HepG2 (cell line): Measurements from ENCODE around the gene FAM234B. TPM values are rescaled to one million over a fixed set of nuclear protein-coding genes. Genes with fewer than 3 reads are reported as not detected.

Experiments used
- AFF4 ChIP-seq: sonication (generic); formaldehyde crosslinking; IDR thresholded peaks from 2 replicates; pipeline ENCODE4 v1.4.0; 2020; ENCODE audit warnings: missing genetic modification reagents
- ATF4 ChIP-seq, 2 experiments: fragments of 450-650 bp in 1 of 2; sonication (generic) in 1 of 2; formaldehyde crosslinking; IDR thresholded peaks; 2 replicates each; pipeline versions ENCODE4 v1.5.0 to v1.8.0; 2020 to 2022; ENCODE audit warnings: mild to moderate bottlenecking in 1 of 2, missing genetic modification reagents in 1 of 2
- ATF7-NPFF ChIP-seq: sonication (generic); formaldehyde crosslinking; IDR thresholded peaks from 2 replicates; pipeline ENCODE4 v1.8.1; 2023; ENCODE audit warnings: mild to moderate bottlenecking, low read depth, missing genetic modification reagents, moderate library complexity
- KDM6A ChIP-seq: IDR thresholded peaks from 2 replicates; pipeline ENCODE4 v1.6.1; 2016; ENCODE audit warnings: low read depth
- LCORL ChIP-seq, 2 experiments: fragments of 450-650 bp in 1 of 2; sonication (generic) in 1 of 2; formaldehyde crosslinking in 1 of 2; IDR thresholded peaks; 2 replicates each; pipeline versions ENCODE4 v1.5.0 to v1.6.1; 2017 to 2020; ENCODE audit warnings: antibody characterized with exemption in 1 of 2, missing genetic modification reagents in 1 of 2
- RBFOX2 ChIP-seq: fragments of 200-400 bp; formaldehyde crosslinking; IDR thresholded peaks from 2 replicates; pipeline ENCODE4 v1.6.1; 2017; ENCODE audit warnings: low read depth, mild to moderate bottlenecking, low read length
- SRSF1 ChIP-seq: fragments of 200-400 bp; formaldehyde crosslinking; optimal IDR thresholded peaks from 2 replicates; pipeline ENCODE3; 2017; ENCODE audit warnings: mild to moderate bottlenecking, low read depth, low read length, moderate library complexity
- TAF1 ChIP-seq: sonication (generic); formaldehyde crosslinking; IDR thresholded peaks from 2 replicates; pipeline ENCODE4 v1.4.0; 2020; ENCODE audit warnings: missing genetic modification reagents
- TGIF2 ChIP-seq: IDR thresholded peaks from 2 replicates; pipeline ENCODE4 v1.6.1; 2016; ENCODE audit warnings: control low read depth, missing compliant biosample characterization
- ZFX ChIP-seq: sonication (generic); formaldehyde crosslinking; IDR thresholded peaks from 2 replicates; pipeline ENCODE4 v1.4.0; 2020; ENCODE audit warnings: mild to moderate bottlenecking, low read depth, missing genetic modification reagents, moderate library complexity
- ZNF30 ChIP-seq: sonication (generic); formaldehyde crosslinking; IDR thresholded peaks from 2 replicates; pipeline ENCODE4 v1.5.0; 2020; ENCODE audit warnings: mild to moderate bottlenecking, missing genetic modification reagents
- ZNF350 ChIP-seq: sonication (generic); formaldehyde crosslinking; IDR thresholded peaks from 2 replicates; pipeline ENCODE4 v1.4.0; 2020; ENCODE audit warnings: mild to moderate bottlenecking, low read depth, missing genetic modification reagents, borderline replicate concordance
- ZNF766 ChIP-seq: sonication (generic); formaldehyde crosslinking; IDR thresholded peaks from 2 replicates; pipeline ENCODE4 v1.5.0; 2020; ENCODE audit warnings: missing genetic modification reagents, borderline replicate concordance
- ZSCAN31 ChIP-seq: sonication (generic); formaldehyde crosslinking; IDR thresholded peaks from 2 replicates; pipeline ENCODE4 v1.5.0; 2020; ENCODE audit warnings: low read depth, mild to moderate bottlenecking, missing genetic modification reagents
- polyA plus RNA-seq, 8 experiments: library from polyadenylated mRNA; depleted of rRNA in 3 of 8; stranded (reverse) in 7 of 8; unstranded in 1 of 8; fragments of >200 nt; fragmentation: Illumina TruSeq in 4 of 8; extraction: Trizol in 4 of 8; gene quantifications; 2 replicates each; pipeline versions ENCODE4 v1.2.1 to v1.2.3, GENCODE V29; 2011 to 2016; ENCODE audit warnings: low read depth in 4 of 8, missing spikeins in 1 of 8, mixed read lengths in 1 of 8; ENCODE audit not compliant: insufficient read depth in 1 of 8
- total RNA-seq, 5 experiments: library from RNA; depleted of rRNA; stranded (reverse); fragments of >200 nt; fragmentation: Illumina TruSeq; extraction: Trizol; gene quantifications; 2 replicates each; pipeline ENCODE4 v1.2.3, GENCODE V29; 2016; ENCODE audit warnings: low read depth in 1 of 5
- TF ChIP-seq, protein P1 (sequence below): sonication (generic); formaldehyde crosslinking; IDR thresholded peaks from 2 replicates; pipeline ENCODE4 v1.4.0; 2020; ENCODE audit warnings: mild to moderate bottlenecking, missing genetic modification reagents
- TF ChIP-seq, protein P2 (sequence below): sonication (generic); formaldehyde crosslinking; IDR thresholded peaks from 2 replicates; pipeline ENCODE4 v1.4.0; 2020; ENCODE audit warnings: missing genetic modification reagents, low read depth, mild to moderate bottlenecking, borderline replicate concordance
- TF ChIP-seq, protein P3 (sequence below): sonication (generic); formaldehyde crosslinking; IDR thresholded peaks from 2 replicates; pipeline ENCODE4 v1.5.0; 2020; ENCODE audit warnings: missing genetic modification reagents
- TF ChIP-seq, protein P4 (sequence below): IDR thresholded peaks from 2 replicates; pipeline ENCODE4 v1.6.1; 2018; ENCODE audit warnings: missing genetic modification reagents, mild to moderate bottlenecking, missing compliant biosample characterization

FAM234B gene
- total and polyA plus RNA-seq, 2 of the 13 experiments (the other 11 are each of a cell fraction or from before 2014, with no cell fraction given): 7.8 to 13.8 TPM

DNA sequence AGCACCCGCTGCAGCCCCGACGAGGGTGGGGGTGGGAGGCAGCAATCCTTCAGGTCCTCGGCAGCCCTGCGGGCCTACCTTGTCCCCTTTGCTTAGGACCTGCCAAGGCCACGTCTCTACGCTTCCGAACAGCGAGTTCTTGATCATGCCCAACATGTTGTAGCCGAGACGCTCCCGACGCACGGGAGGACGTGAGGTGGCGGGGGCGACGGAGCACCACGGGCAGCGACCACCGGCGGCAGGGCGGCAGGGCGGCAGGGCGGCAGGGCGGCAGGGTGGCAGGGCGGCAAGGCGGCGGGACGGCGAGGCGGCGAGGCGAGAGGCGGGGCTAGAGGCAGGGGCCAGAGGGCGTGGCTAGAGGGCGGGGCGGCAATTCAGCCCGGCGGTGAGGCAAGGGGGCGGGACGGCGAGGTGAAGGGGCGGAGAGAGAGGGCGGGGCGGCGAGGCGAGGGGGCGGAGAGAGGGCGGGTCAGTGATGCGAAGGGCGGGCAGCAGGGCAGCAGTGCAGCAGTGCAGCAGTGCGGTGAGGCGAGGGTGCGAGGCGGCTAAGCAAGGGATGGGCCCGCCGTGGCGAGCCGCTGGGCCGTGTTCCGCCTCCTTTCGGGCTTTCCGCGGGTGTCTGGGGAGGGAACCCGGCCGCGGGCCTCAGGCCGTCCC, 44.1 kb upstream of the FAM234B start, which contains the start of gene HEBP1 (continued):
- TF ChIP-seq, protein P1, sequence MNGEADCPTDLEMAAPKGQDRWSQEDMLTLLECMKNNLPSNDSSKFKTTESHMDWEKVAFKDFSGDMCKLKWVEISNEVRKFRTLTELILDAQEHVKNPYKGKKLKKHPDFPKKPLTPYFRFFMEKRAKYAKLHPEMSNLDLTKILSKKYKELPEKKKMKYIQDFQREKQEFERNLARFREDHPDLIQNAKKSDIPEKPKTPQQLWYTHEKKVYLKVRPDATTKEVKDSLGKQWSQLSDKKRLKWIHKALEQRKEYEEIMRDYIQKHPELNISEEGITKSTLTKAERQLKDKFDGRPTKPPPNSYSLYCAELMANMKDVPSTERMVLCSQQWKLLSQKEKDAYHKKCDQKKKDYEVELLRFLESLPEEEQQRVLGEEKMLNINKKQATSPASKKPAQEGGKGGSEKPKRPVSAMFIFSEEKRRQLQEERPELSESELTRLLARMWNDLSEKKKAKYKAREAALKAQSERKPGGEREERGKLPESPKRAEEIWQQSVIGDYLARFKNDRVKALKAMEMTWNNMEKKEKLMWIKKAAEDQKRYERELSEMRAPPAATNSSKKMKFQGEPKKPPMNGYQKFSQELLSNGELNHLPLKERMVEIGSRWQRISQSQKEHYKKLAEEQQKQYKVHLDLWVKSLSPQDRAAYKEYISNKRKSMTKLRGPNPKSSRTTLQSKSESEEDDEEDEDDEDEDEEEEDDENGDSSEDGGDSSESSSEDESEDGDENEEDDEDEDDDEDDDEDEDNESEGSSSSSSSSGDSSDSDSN: peak; percentile 59
- TF ChIP-seq ATF7-NPFF (CRISPR knock-in tag) (peak; percentile 36; the same call in 1 of the 2 replicates), ZFX (CRISPR knock-in tag) (peak; percentile 86), TAF1 (CRISPR knock-in tag) (peak; percentile 86), ZNF30 (CRISPR knock-in tag) (no peak), LCORL (IDR thresholded peaks at IDR 0.05) (no peak), LCORL (CRISPR knock-in tag; IDR thresholded peaks at IDR 0.05) (no peak), TGIF2 (CRISPR knock-in tag) (0 out of 2 replicates have a peak, but pooled peaks have one; percentile 40), ZNF766 (no peak), SRSF1 (no peak), ZNF350 (CRISPR knock-in tag) (peak; percentile 5; the same call in 1 of the 2 replicates), AFF4 (CRISPR knock-in tag) (no peak), ZSCAN31 (CRISPR knock-in tag) (peak; percentile 100), RBFOX2 (peak; percentile 69), ATF4 (CRISPR knock-in tag; IDR thresholded peaks at IDR 0.05) (0 out of 4 replicates have a peak, but pooled peaks of 1 of the 2 experiments have one; percentile 13), KDM6A (no peak)
- TF ChIP-seq, protein P2, sequence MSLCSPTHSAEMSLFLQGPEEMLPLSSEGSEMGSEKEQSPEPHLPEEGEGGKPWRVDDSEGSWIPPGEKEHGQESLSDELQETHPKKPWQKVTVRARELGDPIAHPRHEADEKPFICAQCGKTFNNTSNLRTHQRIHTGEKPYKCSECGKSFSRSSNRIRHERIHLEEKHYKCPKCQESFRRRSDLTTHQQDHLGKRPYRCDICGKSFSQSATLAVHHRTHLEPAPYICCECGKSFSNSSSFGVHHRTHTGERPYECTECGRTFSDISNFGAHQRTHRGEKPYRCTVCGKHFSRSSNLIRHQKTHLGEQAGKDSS (CRISPR knock-in tag): peak; percentile 21; the same call in 1 of the 2 replicates
- TF ChIP-seq, protein P3, sequence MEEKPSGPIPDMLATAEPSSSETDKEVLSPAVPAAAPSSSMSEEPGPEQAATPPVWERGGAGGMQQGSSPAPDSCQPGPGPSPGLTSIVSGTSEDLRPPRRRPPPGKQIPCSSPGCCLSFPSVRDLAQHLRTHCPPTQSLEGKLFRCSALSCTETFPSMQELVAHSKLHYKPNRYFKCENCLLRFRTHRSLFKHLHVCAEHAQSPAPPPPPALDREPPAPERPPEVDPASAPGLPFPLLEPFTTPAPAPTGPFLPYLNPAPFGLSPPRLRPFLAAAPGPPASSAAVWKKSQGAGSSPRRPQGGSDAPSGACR: peak; percentile 84; the same call in 1 of the 2 replicates
- TF ChIP-seq, protein P4, sequence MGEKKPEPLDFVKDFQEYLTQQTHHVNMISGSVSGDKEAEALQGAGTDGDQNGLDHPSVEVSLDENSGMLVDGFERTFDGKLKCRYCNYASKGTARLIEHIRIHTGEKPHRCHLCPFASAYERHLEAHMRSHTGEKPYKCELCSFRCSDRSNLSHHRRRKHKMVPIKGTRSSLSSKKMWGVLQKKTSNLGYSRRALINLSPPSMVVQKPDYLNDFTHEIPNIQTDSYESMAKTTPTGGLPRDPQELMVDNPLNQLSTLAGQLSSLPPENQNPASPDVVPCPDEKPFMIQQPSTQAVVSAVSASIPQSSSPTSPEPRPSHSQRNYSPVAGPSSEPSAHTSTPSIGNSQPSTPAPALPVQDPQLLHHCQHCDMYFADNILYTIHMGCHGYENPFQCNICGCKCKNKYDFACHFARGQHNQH (CRISPR knock-in tag): 0 out of 2 replicates have a peak, but pooled peaks have one; percentile 4
